GM19452 (cell line): Measurements from ENCODE around the gene OR52E5.

Experiments
- ATAC-seq: cut with Tn5 transposase; IDR thresholded peaks from one replicate; pipeline ENCODE4 v1.9.1; 2021; ENCODE audit not compliant: unreplicated experiment

The OR52E5 gene

GRCh38 chr11:5892908-5893307 is at the start of gene OR52E5:
TSS of gene OR52E5 (plus strand) at chr11:5893208. CDS start at chr11:5900777, 7,569 bp downstream.
- no peak for ATAC-seq

- ATAC-seq = no peak
Observed at GRCh38 chr11:5846701-5847100, 46.3 kb upstream of the OR52E5 start.

GRCh38 chr11:5847711-5848110 is 45.3 kb upstream of the OR52E5 start:
- no peak for ATAC-seq

GRCh38 chr11:5851002-5851401 is 42.0 kb upstream of the OR52E5 start:
- no peak for ATAC-seq

- no peak for ATAC-seq
Observed at GRCh38 chr11:5857590-5857989, 35.4 kb upstream of the OR52E5 start, which contains the start of gene OR52E8. TSS of gene OR52E8 (minus strand) at chr11:5857690. CDS start at chr11:5857690, 0 bp downstream.

GRCh38 chr11:5865826-5866225 is 27.2 kb upstream of the OR52E5 start:
- no peak for ATAC-seq

- no peak for ATAC-seq
Observed at GRCh38 chr11:5878564-5878963, 14.4 kb upstream of the OR52E5 start.

- ATAC-seq = no peak
Observed at GRCh38 chr11:5880329-5880728, 12.7 kb upstream of the OR52E5 start, which contains the start of gene OR52E4. TSS of gene OR52E4 (plus strand) at chr11:5880629. CDS start at chr11:5884293, 3,664 bp downstream.

- no peak for ATAC-seq
Observed at GRCh38 chr11:5881756-5882155, 11.3 kb upstream of the OR52E5 start.

GRCh38 chr11:5887172-5887571 is 5.8 kb upstream of the OR52E5 start:
- no peak for ATAC-seq

- no peak for ATAC-seq
Observed at GRCh38 chr11:5887661-5888060, 5.3 kb upstream of the OR52E5 start.

GRCh38 chr11:5891216-5891800 is 1.7 kb upstream of the OR52E5 start:
- ATAC-seq = no peak

GRCh38 chr11:5899534-5899933 is 6.5 kb downstream of the OR52E5 start:
- no peak for ATAC-seq

GRCh38 chr11:5910540-5910939 is 17.5 kb downstream of the OR52E5 start:
- no peak for ATAC-seq

- peak; percentile 78 for ATAC-seq
Observed at GRCh38 chr11:5922749-5923426, 29.9 kb downstream of the OR52E5 start.

GRCh38 chr11:5923427-5923776 is 30.4 kb downstream of the OR52E5 start:
- ATAC-seq = peak; percentile 50

GRCh38 chr11:5923794-5924193 is 30.8 kb downstream of the OR52E5 start:
- ATAC-seq = no peak

- ATAC-seq = no peak
Observed at GRCh38 chr11:5928271-5928670, 35.3 kb downstream of the OR52E5 start.

- ATAC-seq = no peak
Observed at GRCh38 chr11:5928811-5929210, 35.8 kb downstream of the OR52E5 start.

- no peak for ATAC-seq
Observed at GRCh38 chr11:5929571-5930368, 36.8 kb downstream of the OR52E5 start.

GRCh38 chr11:5930614-5931013 is 37.6 kb downstream of the OR52E5 start:
- no peak for ATAC-seq

- no peak for ATAC-seq
Observed at GRCh38 chr11:5931061-5931460, 38.1 kb downstream of the OR52E5 start.
